Measurements from ENCODE around the gene DDO. TPM values are rescaled to one million over a fixed set of nuclear protein-coding genes. Genes with fewer than 3 reads are reported as not detected.

DDO gene
- total and polyA plus RNA-seq, 2 of the 4 experiments (the other 2 are of a cell fraction), result 0.15 to 0.18 TPM

- no peak within 1 kb of the TSS for H2BK5ac ChIP-seq (ENCODE audit: low read depth, low read length, poor library complexity, severe bottlenecking)
- H4K5ac ChIP-seq (ENCODE audit: low read depth, low read length), result no peak within 1 kb of the TSS
- no peak within 1 kb of the TSS for H3K27ac ChIP-seq (ENCODE audit: insufficient read depth, low read length)
- in situ Hi-C loops (cut with MboI; ENCODE audit: low sequenced_read_pairs) (no loop called here), intact Hi-C loops (cut with micrococcal nuclease) (no loop called here), dilution Hi-C loops (cut with HindIII; ENCODE audit: low sequenced_read_pairs, unreplicated experiment) (no loop called here)
- DNase-seq (no peak), ATAC-seq (ENCODE audit: low read depth) (peak; percentile 63)
- H3K9me1 ChIP-seq (ENCODE audit: insufficient read depth, low read length), result no peaks in the 10 kb centered on the region
- no peak within 1 kb of the TSS for H2AK5ac ChIP-seq (ENCODE audit: low read depth, low read length)
- no peak within 1 kb of the TSS for H2AK9ac ChIP-seq (replicated peaks; ENCODE audit: low read depth, low read length, poor library complexity)
- no peak within 1 kb of the TSS for H3K4ac ChIP-seq (ENCODE audit: low read depth, low read length)
- H4K91ac ChIP-seq (ENCODE audit: insufficient read depth, low read depth, low read length), result no peak within 1 kb of the TSS
- H3K36me3 ChIP-seq (ENCODE audit: control insufficient read depth, insufficient read depth, low read length), result no peaks in the 10 kb centered on the region
- H4K8ac ChIP-seq (ENCODE audit: low read depth in 2 of 2, low read length in 2 of 2), result no peak within 1 kb of the TSS
- H2BK120ac ChIP-seq (ENCODE audit: low read depth, low read length), result no peak within 1 kb of the TSS
- H3K9me3 ChIP-seq (ENCODE audit: control insufficient read depth, insufficient read depth, low read length), result peaks cover 5% of the 10 kb centered on the region
- no peak within 1 kb of the TSS for H2BK15ac ChIP-seq (ENCODE audit: low read depth, low read length)
- H2AFZ ChIP-seq (replicated peaks; ENCODE audit: low read length, poor library complexity), result peak within 1 kb of the TSS; percentile 68
- peak within 1 kb of the TSS; percentile 25; the same call in 1 of the 2 replicates for H3K4me3 ChIP-seq (ENCODE audit: insufficient read depth, low read depth, low read length)
- H3K18ac ChIP-seq (ENCODE audit: low read depth, low read length), result no peak within 1 kb of the TSS
- H3K79me1 ChIP-seq (ENCODE audit: low read depth in 1 of 2, low read length in 2 of 2), result no peaks in the 10 kb centered on the region
- no peak within 1 kb of the TSS for H3K9ac ChIP-seq (ENCODE audit: low read depth, low read length)
- 4% methylated on average over 74 of the region's 107 CpGs; no CpG with 5 or more reads in 1 of the 2 experiments for WGBS, 2 experiments (ENCODE audit: extremely low coverage in 2 of 2, insufficient read length in 1 of 2)
- no TSS peak for BruUV-seq (replicated peaks)
- CTCF ChIA-PET, result interaction anchor here (1.3 kb wide), 1 partner anchor 8 kb away, joined by 5 read pairs; no protein-coding TSS in a partner anchor
- no peaks in the 10 kb centered on the region for H4K20me1 ChIP-seq (ENCODE audit: insufficient read depth, low read length)
- POLR2A ChIA-PET (ENCODE audit: unreplicated experiment), result no interaction called here
- H3K56ac ChIP-seq (ENCODE audit: extremely low read depth, insufficient read depth, low read length), result no peak within 1 kb of the TSS
- H3K27me3 ChIP-seq (ENCODE audit: control insufficient read depth, insufficient read depth, low read length), result peaks cover 47% of the 10 kb centered on the region
- no peaks in the 10 kb centered on the region for H3K4me1 ChIP-seq (ENCODE audit: control insufficient read depth, insufficient read depth, low read length)
- TF ChIP-seq MAFK (IDR thresholded peaks at IDR 0.05; ENCODE audit: low read depth, low read length) (no peak), ELK1 (IDR thresholded peaks at IDR 0.05; ENCODE audit: borderline replicate concordance, low read depth, low read length) (no peak), MAZ (IDR thresholded peaks at IDR 0.05; ENCODE audit: borderline replicate concordance, low read depth, low read length) (no peak), CHD1 (IDR thresholded peaks at IDR 0.05; ENCODE audit: low read depth, low read length) (no peak), NFE2L2 (IDR thresholded peaks at IDR 0.05; ENCODE audit: low read depth, low read length) (no peak), USF2 (IDR thresholded peaks at IDR 0.05; ENCODE audit: low read depth, low read length) (no peak)
- no peak within 1 kb of the TSS; the same call in 1 of the 2 replicates for H3K4me2 ChIP-seq (ENCODE audit: low read depth, low read length)
- no peak within 1 kb of the TSS for H2BK20ac ChIP-seq (ENCODE audit: low read depth, low read length)
- H3K23ac ChIP-seq (ENCODE audit: low read depth, low read length), result peak within 1 kb of the TSS; percentile 46; the same call in 1 of the 2 replicates
- H3K14ac ChIP-seq (replicated peaks; ENCODE audit: low read depth, low read length), result no peak within 1 kb of the TSS
Observed at GRCh38 chr6:110357664-110358552, 57.5 kb downstream of the DDO start, which contains the start of gene METTL24. Gene METTL24, minus strand, starts transcription at chr6:110358349. Its CDS starts 77 bp downstream, at chr6:110358272.
